ENCODE results near the gene FKBP5.

DNA sequence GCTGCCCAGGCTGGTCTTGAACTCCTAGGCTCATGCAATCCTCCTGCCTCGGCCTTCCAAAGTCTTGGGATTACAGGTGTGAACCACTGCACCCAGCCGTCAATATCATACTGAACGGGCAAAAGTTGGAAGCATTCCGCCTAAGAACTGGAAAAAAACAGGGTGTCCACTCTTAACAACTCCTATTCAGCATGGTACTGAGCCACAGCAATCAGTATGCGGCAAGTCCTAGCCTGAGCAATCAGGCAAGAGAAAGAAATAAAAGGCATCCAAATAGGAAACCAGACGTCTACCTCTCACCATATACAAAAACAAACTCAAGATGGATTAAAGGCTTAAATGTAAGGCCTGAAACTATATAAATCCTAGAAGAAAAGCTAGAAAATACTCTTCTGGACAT lies 83.1 kb downstream of the FKBP5 start:
- TF ChIP-seq, protein P1, sequence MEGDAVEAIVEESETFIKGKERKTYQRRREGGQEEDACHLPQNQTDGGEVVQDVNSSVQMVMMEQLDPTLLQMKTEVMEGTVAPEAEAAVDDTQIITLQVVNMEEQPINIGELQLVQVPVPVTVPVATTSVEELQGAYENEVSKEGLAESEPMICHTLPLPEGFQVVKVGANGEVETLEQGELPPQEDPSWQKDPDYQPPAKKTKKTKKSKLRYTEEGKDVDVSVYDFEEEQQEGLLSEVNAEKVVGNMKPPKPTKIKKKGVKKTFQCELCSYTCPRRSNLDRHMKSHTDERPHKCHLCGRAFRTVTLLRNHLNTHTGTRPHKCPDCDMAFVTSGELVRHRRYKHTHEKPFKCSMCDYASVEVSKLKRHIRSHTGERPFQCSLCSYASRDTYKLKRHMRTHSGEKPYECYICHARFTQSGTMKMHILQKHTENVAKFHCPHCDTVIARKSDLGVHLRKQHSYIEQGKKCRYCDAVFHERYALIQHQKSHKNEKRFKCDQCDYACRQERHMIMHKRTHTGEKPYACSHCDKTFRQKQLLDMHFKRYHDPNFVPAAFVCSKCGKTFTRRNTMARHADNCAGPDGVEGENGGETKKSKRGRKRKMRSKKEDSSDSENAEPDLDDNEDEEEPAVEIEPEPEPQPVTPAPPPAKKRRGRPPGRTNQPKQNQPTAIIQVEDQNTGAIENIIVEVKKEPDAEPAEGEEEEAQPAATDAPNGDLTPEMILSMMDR (IDR thresholded peaks at IDR 0.05) = no peak
- no peak for TF ChIP-seq POLR2A (IDR thresholded peaks at IDR 0.05)
